B cell (primary cell): ENCODE results near the gene ISLR.

Experiments
- EZH2 ChIP-seq: IDR thresholded peaks from 2 replicates; pipeline ENCODE4 v1.6.1; 2012; ENCODE audit warnings: borderline replicate concordance, low read depth, mild to moderate bottlenecking, moderate library complexity, low read length; ENCODE audit not compliant: insufficient read depth, poor library complexity, severe bottlenecking
- TF ChIP-seq, protein P1 (sequence below): fragments of 200-600 bp; IDR thresholded peaks from one replicate; pipeline ENCODE4 v1.8.0; 2022; ENCODE audit warnings: antibody characterized with exemption, mild to moderate bottlenecking

DNA sequence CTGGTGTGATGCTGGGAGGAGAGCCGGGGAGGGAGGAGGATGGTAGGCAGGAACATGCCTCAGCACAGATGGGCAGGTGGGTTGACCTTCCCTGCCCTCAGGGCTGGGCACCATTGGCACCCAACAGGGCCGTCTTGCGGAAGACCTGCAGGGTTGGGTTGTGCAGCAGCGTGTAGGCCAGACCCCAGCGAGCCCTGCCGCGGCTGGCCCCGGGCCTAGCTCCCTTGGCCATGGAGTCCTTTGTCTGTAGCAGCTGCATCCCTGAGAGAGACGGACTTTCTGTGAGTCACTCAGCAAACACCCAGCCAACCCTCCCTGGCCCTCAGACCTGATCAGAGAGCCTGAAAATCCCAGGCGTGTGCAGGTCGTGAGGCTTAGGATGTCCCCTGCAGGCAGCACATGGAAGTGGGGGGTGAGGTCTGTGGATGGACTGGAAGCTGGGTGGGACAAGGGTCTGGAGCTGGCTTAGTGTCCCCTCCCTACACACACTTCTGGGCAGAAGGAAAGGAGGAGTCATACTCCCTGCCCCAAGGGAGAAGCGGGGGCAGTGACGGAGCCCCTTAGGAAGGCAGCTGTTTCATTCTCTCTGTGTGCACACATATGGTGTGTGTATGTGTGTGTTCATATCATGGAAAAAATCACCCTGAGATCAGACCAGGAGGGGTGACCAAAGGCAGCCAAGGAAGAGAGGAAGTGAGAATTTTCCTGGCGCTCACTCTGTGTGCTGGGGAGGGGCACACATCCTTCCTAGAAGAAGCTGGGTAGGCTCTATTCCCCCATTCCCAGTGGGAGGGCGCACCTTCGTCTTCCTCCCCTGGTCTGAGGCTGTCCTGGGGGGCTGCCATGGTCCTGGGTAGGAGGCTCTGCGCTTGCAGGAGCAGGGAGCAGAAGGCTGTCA is 6.7 kb downstream of the ISLR start:
- TF ChIP-seq, protein P1, sequence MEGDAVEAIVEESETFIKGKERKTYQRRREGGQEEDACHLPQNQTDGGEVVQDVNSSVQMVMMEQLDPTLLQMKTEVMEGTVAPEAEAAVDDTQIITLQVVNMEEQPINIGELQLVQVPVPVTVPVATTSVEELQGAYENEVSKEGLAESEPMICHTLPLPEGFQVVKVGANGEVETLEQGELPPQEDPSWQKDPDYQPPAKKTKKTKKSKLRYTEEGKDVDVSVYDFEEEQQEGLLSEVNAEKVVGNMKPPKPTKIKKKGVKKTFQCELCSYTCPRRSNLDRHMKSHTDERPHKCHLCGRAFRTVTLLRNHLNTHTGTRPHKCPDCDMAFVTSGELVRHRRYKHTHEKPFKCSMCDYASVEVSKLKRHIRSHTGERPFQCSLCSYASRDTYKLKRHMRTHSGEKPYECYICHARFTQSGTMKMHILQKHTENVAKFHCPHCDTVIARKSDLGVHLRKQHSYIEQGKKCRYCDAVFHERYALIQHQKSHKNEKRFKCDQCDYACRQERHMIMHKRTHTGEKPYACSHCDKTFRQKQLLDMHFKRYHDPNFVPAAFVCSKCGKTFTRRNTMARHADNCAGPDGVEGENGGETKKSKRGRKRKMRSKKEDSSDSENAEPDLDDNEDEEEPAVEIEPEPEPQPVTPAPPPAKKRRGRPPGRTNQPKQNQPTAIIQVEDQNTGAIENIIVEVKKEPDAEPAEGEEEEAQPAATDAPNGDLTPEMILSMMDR, result no peak
- no peak for TF ChIP-seq EZH2
